G401 (cell line): Measurements from ENCODE around the gene PDLIM5. TPM values are rescaled to one million over a fixed set of nuclear protein-coding genes. Genes with fewer than 3 reads are reported as not detected.
"Not testable (repeated sequence)": the region's sequence is repeated elsewhere in the genome, so short reads cannot be mapped to it uniquely, and the experiment has no call there.

Experiments
- DNase-seq: peaks from one replicate; pipeline ENCODE4 v3.0.0-alpha.2; 2015; ENCODE audit warnings: low spot score
- in situ Hi-C: cut with HindIII; loops from 2 replicates; pipeline ENCODE4 v1.10.0; 2016; ENCODE audit warnings: low sequenced_read_pairs, mixed read lengths
- total RNA-seq: library from RNA; depleted of rRNA; stranded (reverse); fragments of >200 nt; shearing (Covaris generic); gene quantifications from 2 replicates; pipeline ENCODE4 v1.2.3, GENCODE V29; 2014

The PDLIM5 gene
- total RNA-seq, 1 experiment from 2014 or later: not detected

- in situ Hi-C loops: no loop called here
- no peak for DNase-seq
Measured at GRCh38 chr4:94480362-94480951, 28.7 kb downstream of the PDLIM5 start.

GRCh38 chr4:94483895-94484294, 32.2 kb downstream of the PDLIM5 start:
- DNase-seq: no peak
- in situ Hi-C loops: no loop called here

GRCh38 chr4:94484818-94485217, 33.1 kb downstream of the PDLIM5 start:
- DNase-seq: no peak
- in situ Hi-C loops: no loop called here

GRCh38 chr4:94486372-94486801, 34.6 kb downstream of the PDLIM5 start:
- in situ Hi-C loops: no loop called here
- DNase-seq: no peak

- in situ Hi-C loops: no loop called here
- DNase-seq: no peak
Measured at GRCh38 chr4:94488670-94489069, 36.9 kb downstream of the PDLIM5 start.

- DNase-seq: no peak
- in situ Hi-C loops: no loop called here
Measured at GRCh38 chr4:94489098-94489497, 37.4 kb downstream of the PDLIM5 start.

- in situ Hi-C loops: no loop called here
- no peak for DNase-seq
Measured at GRCh38 chr4:94490437-94490836, 38.7 kb downstream of the PDLIM5 start.

- in situ Hi-C loops: no loop called here
- no peak for DNase-seq
Measured at GRCh38 chr4:94491322-94491721, 39.6 kb downstream of the PDLIM5 start.

GRCh38 chr4:94495408-94495807, 43.7 kb downstream of the PDLIM5 start:
- in situ Hi-C loops: no loop called here
- no peak for DNase-seq

GRCh38 chr4:94497690-94498089, 45.9 kb downstream of the PDLIM5 start:
- in situ Hi-C loops: no loop called here
- DNase-seq: no peak

- DNase-seq: no peak
- in situ Hi-C loops: no loop called here
Measured at GRCh38 chr4:94498502-94498901, 46.8 kb downstream of the PDLIM5 start.

- in situ Hi-C loops: no loop called here
- DNase-seq: no peak
Measured at GRCh38 chr4:94500685-94501084, 48.9 kb downstream of the PDLIM5 start.

GRCh38 chr4:94504545-94504944, 52.8 kb downstream of the PDLIM5 start:
- in situ Hi-C loops: no loop called here

GRCh38 chr4:94506822-94507221, 55.1 kb downstream of the PDLIM5 start:
- in situ Hi-C loops: no loop called here
- DNase-seq: no peak

More at GRCh38 chr4:94504545-94504944, 52.8 kb downstream of the PDLIM5 start:
- DNase-seq: no peak

- in situ Hi-C loops: no loop called here
- DNase-seq: no peak
Measured at GRCh38 chr4:94507281-94507680, 55.5 kb downstream of the PDLIM5 start.

GRCh38 chr4:94507708-94508107, 56.0 kb downstream of the PDLIM5 start:
- no peak for DNase-seq
- in situ Hi-C loops: no loop called here

GRCh38 chr4:94508296-94508695, 56.6 kb downstream of the PDLIM5 start:
- in situ Hi-C loops: no loop called here
- DNase-seq: no peak

GRCh38 chr4:94508806-94509205, 57.1 kb downstream of the PDLIM5 start:
- in situ Hi-C loops: no loop called here
- no peak for DNase-seq

GRCh38 chr4:94511591-94511990, 59.8 kb downstream of the PDLIM5 start:
- in situ Hi-C loops: no loop called here
- no peak for DNase-seq

GRCh38 chr4:94513532-94513931, 61.8 kb downstream of the PDLIM5 start:
- DNase-seq, in situ Hi-C loops: not testable (repeated sequence)

- in situ Hi-C loops: no loop called here
- no peak for DNase-seq
Measured at GRCh38 chr4:94515365-94515764, 63.6 kb downstream of the PDLIM5 start.

- no peak for DNase-seq
- in situ Hi-C loops: no loop called here
Measured at GRCh38 chr4:94516067-94516466, 64.3 kb downstream of the PDLIM5 start.
